Glomerular visceral epithelial cell (primary cell): ENCODE data around the gene LLGL2.

Source experiments
- DNase-seq: peaks from one replicate; pipeline ENCODE4 v3.0.0-alpha.2; 2016; ENCODE audit errors: extremely low spot score

LLGL2 gene

DNA sequence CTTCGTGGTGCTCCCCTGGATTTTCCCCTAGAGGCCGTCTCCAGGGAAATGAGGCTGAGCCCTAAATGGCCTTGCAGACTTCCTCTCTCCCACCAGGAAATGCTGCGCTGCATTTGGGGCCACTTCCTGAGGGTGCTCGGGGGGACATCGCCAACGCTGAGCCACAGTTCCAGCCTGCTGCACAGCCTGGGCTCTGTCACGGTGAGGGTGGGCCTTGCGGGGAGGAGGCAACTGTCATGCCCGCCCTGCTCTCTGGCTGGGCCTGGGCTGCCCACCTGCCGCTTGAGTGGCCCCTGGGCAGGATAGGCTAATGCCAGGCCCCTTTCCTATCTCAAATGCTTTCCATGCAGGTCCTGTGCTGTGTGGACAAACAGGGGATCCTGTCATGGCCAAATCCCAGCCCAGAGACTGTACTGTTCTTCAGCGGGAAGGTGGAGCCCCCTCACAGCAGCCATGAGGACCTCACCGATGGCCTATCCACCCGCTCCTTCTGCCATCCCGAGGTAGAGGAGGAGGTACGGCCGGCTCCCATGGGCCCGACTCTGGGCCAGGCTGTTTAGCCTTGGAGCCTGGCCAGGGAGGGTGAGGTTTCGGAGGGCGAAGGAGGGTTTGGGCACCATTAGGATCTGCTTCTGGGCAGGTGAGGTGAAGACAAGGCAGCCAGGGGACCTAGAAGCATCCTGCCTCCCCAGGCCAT, 34.4 kb upstream of the LLGL2 start:
- DNase-seq = no peak

DNA sequence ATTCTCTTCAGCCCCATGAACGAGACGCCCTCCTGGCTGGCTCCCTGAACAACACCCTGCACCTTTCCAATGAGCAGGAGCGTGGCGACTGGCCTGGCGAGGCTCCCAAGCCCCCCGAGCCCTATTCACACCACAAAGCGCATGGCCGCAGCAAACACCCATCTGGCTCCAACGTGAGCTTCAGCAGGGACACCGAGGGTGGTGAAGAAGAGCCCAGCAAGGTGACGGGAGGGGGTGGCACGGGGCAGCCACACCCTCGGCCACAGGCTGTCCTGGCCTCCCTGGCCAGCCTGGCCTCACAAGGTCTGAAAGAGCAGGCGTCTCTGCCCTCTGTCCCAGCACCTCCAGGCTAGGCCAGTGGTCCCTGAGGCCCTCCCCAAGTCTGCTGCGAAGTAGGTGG, 33.8 kb upstream of the LLGL2 start:
- DNase-seq = no peak

DNA sequence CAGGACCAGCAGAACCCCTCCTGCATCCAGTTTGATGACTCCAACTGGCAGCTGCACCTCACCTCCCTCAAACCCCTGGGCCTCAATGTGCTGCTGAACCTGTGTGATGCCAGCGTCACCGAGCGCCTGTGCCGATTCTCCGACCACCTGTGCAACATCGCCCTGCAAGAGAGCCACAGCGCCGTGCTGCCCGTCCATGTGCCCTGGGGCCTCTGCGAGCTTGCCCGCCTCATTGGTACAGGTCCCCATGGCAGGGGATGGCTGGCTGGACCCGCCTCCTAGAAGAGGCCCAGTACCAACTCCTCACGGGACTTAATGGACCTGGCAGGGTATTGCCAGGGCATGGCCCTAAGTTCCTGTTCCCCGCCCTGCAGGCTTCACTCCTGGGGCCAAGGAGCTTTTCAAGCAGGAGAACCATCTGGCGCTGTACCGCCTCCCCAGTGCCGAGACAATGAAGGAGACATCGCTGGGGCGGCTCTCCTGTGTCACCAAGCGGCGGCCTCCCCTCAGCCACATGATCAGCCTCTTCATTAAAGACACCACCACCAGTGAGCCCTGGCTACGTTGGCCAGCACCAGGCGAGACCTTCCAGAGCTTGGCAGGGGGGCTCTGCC, 32.8 kb upstream of the LLGL2 start:
- no peak for DNase-seq

DNA sequence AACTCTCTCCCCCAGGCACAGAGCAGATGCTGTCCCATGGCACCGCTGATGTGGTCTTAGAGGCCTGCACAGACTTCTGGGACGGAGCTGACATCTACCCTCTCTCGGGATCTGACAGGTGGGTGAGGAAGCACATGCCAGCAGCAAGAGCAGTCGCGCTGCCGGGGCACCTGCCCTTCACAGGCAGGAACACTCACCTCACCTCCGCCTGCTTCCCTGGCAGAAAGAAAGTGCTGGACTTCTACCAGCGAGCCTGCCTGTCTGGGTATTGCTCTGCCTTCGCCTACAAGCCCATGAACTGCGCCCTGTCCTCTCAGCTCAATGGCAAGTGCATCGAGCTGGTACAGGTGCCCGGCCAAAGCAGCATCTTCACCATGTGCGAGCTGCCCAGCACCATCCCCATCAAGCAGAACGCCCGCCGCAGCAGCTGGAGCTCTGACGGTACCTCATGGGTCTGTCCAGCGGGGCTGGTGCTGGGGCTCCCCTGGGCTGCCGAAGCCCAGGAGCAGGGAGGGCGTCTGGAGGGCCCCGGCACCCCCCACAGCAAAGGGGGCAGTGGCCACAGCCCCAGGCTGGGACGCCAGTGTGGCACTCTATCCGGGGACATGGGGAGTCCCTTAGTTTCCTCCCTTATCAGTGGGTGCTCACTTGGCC, 31.9 kb upstream of the LLGL2 start:
- no peak for DNase-seq

DNA sequence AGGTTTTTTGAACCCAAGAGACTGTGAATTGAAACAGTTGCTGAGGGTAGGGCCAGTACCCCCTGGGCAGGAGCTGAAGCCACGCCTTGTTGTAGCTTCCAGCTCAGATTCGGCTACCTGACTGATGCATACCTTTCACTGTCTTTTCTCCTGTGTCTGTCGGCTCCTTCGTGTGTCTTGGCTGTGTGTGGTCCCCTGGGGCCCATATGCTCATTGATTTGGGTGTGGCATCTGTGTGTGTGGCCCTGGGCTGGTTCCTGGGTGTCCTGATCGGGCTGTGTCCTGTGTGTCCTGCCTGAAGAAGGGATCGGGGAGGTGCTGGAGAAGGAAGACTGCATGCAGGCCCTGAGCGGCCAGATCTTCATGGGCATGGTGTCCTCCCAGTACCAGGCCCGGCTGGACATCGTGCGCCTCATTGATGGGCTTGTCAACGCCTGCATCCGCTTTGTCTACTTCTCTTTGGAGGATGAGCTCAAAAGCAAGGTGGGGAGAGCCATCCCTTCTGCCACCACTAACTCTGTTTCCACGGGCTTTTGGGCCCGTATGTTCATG, 31.1 kb upstream of the LLGL2 start:
- DNase-seq = no peak

DNA sequence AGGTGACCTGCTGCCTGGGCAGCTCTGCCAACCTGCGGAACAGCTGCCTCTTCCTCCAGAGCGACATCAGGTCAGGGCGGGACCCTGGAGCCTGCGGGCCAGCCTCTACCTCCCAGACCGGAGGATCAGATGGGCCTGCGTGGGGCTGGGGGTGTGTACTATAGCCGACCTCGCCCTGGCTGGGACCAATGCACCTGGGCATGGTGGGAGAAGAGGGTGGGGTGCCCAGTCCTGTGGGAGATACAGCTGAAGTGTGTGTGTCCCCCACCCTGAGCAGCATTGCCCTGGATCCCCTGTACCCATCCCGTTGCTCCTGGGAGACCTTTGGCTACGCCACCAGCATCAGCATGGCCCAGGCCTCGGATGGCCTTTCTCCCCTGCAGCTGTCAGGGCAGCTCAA, 29.5 kb upstream of the LLGL2 start:
- no peak for DNase-seq

DNA sequence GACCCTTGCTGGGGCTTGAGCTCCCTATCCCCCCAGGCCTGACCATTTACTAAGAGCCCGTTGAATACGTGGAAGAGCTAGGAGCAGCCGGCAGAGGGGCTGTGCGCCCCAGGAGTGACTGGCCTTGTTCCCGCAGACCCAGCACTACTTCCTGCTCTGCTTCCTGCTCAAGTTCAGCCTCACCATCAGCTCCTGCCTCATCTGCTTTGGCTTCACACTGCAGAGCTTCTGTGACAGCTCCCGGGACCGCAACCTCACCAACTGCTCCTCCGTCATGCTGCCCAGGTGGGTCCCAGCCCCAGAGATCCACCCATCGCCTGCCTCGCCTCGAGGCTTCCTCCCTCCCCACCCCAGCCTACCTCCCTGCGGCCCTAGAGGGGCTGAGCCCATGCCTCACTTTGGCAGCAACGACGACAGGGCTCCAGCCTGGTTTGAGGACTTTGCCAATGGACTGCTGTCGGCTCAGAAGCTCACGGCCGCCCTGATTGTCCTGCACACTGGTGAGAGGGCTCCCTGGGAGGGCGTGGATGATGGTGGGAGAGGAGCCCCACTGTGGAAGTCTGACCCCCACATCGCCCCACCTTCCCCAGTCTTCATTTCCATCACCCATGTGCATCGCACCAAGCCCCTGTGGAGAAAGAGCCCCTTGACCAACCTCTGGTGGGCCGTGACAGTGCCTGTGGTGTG, 27.3 kb upstream of the LLGL2 start:
- no peak for DNase-seq

DNA sequence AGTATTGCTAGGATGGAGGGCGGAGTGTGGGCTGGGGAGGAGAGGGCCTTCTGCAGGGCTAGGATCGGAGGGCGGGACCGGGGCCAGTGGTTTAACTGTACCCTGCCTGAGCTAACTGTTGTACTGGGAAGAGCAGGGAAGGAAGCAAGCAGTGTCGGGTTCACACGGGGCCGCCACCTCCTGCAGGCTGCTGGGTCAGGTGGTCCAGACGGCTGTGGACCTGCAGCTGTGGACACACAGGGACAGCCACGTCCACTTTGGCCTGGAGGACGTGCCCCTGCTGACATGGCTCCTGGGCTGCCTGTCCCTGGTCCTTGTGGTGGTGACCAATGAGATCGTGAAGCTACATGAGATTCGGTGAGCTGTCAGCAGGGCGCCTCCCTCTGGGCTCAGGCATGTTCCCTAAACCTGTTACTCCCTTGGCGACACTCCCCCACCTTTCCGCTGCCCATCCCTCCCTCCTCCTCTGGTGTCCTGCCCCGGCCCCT, 26.7 kb upstream of the LLGL2 start:
- DNase-seq = no peak

DNA sequence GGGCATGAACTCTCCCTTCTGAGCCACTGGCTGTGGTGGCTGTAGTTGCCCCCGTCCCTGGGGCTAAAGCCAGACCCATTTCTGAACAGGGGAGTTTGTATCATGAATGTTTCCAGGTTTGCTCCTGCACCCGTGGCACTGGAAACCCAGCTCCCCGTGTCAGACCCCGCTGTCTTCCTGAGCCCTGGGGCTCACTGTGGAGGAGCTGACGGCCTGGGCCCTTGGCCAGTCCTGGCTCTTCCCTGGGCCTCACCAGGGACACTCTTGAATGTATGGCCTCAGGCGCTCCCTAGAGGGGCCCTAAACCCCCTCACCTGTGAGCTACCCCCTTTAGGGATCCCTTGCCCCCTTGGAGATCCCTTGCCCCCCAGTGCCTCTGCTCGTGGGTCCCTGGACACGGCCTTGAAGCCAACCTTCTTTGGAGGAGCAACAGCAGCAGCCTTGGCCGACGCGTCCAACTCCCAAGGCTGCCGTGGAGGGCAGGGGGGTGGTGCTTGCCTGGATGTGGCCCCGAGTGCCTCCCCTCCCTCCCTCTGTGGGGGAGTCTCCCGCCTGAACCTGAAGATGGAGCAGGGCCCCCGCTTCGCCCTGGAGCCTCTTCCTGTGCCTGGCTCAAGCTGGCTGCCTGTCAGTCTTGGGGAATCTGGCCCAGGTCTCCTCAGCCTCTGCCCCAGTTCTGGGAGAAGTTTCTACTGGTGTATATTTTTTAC, 26.0 kb upstream of the LLGL2 start:
- no peak for DNase-seq

DNA sequence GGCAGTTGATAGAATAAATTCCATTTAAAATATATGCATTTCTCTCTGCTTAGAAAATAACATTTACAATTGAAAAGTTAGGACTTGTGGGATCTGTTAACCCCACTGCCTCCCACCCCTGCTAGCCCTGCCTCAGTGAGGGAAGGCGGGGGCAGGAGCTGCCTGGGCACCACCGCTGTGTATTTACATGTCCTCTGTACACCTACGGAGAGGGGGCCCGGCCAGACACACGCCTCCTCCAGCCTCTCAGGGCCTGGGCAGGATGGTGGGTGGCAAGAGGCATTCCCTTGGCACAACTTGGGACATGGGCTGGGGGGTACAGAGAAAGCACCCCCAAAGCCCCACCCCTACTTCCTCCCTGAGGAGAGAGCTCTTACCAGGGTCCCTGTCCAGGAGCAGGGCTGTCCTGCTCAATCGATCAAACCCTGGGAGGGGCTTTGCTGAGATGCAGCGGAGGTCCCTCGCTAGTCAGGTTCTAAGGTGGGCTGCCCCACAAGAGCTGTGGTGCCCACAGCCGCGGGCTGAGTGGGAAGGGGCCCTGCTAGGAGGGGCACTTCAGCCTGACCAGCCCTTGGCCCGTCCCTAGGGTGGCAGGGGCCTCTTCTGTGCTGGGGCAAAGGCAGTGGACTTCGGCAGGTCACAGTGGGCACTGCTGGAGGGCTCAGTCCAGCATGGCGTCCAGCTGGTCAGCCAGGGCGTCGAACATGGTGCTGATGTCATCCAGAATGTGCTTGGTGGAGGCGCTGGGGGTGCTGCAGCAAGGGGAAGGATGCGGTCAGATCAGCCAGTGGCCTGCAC, 24.9 kb upstream of the LLGL2 start:
- DNase-seq = no peak

DNA sequence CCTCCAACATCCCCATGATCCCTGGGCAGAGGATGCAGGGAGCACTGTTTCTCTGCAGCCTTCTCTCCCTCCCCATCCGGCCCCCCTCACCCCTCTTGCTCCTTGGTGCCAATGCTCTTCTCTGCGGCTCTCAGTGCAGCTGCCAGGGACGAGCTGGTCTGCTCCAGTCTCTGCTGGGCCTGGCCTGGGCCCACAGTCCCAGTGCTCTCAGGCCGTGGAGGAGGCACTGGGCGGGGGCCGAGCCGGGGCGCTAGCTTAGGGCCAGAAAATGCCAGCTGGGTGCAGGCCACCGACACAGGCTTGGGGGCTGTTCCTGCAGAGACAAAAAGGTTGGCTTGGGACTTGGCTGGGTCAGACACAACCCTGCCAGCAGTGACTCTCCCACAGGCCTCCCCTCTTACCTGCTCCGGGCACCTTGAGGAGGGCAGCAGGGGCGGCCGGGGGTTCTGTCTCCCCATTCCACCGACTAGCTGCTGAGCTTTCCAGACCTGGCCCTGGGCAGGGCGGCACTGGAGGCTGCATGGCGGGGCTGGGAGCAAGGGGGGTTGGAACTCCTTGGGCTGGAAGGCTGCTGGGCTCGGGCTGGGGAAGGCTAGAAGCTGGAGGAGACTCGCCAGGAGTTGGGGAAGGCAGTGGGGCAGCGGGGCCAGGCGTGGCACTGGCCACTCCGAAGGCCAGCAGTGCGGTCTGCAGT, 24.0 kb upstream of the LLGL2 start:
- no peak for DNase-seq

DNA sequence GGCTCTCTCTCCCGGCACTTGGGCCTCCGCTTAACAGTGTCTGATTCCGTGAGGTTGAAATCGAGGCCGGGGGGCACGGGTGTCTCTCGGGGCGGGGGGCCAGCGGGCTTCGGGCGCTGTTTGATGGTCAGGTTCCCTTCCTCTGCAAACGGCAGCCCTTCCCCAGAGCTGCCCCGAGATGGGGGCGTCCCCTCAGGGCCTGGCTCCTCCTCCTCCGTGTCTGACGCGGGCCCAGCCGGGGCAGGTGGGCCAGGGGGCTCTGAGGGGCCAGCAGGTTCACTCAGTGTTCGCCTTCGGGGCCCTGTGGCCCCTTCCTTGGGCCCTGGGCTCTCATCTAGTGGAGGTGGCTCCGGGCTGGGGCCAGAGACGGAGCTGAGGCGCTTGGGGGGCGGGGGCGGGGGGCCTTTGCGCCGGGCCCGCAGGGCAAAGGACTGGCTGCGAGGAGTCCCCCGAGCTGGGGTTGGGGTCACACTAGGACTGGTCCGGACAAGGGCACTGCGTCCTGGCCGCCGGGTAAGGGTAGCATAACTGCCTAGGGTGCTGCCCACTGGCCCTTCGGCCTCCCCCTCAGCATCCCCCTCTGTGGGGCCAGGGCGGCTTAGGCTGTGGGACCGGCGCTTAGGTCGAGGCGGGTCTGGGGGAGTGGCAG, 23.3 kb upstream of the LLGL2 start:
- no peak for DNase-seq

DNA sequence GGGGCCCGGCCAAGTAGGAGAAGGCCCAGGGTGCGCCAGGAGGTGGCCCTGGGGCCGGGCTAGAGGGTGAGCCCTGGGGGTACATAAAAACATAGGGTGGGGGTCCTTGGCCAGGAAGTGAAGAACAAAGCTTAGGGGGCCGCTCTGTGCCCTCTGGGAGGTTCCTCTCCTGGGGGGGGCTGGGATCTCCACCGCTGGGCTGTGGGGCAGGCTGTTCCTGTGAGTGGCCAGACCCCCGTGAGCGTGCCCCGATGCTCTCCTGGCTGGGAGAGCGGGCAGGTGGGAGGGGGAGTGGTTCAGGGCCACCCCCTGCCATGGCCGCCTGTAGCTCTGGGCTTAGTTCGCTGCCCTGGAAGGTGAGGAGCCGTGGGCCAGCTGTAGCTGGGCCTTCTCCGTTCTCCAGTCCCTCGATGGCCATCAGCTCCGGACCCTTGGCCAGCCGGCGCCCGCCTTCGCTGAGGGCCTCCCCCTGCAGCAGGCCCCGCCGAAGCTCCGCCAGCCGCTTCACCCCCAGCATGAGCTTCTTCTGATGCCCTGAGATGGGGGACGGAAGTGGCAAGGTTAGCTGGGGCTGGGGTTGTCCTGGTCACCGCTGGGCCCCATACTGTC, 22.7 kb upstream of the LLGL2 start:
- DNase-seq = no peak

DNA sequence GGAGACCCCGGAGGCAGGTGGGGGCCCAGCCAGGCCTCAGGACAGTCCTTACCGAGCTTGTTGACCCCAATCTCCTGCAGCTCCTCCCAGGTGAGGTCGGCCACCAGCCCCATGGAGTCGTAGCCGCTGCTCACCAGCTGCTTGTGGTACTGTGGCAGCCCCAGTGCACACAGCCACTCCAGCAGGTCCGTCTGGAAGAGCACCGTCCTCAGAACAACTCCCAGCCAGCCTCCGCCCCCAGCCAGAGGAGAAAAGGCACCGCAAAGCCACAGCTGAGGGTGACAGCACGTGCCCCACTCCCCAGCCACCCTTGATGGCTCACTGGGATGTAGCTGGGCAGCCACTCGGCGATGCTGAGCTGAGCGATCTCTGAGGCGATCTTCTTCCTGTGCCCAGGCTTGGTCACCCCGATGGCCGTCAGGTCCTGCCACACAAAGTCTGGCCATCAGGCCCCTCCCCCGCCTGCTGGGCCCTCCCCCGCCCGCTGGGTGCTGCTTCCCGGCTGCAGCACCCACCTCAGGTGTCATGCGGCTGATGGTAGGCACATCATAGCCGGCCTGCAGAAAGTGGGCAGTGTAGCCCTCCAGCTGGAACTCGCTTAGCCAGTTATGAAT, 22.1 kb upstream of the LLGL2 start:
- no peak for DNase-seq

DNA sequence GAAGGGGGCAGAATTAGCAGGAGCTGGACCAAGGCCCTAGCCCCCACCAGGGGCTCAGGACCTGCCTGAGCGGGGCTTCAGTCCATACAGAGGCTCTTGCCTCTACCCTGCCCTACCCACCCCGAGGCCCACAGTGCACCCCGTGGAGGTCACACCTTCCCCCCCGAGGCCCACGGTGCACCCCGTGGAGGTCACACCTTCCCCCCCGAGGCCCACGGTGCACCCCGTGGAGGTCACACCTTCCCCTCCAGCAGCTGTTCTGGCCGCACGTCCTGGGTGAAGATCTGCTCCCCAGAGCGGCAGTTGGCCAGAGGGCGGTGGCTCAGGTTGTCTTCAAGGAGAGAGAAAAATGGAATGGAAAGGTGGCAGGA, 21.5 kb upstream of the LLGL2 start:
- DNase-seq = no peak

DNA sequence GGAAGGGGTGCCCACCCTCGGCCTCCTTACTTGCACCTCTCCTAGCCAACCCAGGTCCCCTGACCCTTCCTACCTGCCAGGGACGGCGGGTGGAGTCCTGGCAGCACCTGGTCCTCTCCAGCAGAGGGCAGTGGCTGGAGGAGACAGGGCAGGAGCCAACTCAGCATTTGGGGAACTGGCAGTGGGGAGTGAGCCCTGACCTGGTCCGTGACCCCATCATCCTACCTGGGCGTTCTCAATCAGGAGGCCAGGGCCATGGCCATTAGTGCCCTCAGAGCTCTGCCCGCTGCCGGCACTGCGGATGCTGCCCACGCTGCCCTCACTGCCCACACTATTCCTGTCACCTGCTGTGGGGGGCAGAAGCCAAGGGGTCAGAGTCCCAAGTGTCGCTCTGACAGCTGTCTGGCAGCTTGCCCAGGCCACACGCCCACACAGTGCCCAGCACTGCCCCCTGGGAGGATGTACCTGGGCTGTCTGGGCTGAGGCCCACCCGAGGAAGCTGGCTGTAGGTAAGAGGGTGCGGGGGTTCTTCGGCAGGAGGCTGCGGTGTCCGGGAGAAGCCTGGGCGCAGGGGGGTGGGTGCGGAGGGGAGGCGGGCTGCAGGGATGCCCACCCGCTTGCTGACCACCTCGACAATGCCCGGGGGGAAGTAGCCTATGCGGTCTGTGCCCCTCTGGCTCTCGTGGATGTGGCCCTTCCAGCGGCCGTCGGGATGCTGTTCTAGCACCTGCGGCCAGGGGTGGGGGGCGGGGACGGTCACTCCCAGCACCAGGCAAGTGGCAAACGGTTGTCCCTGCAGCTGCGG, 20.9 kb upstream of the LLGL2 start:
- peak; percentile 30 for DNase-seq

DNA sequence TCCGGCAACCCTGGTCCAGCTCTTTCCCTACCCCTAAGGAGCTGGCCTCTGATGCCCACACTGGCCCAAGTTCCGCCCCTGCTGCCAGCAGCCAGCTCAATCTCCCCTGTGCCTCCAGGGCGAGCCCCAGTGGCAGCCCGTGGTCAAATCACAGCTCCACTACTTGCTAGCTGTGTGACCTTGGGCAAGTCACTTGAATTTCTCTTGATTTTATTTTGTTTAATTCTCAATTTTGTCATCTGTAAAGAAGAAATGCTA, 20.4 kb upstream of the LLGL2 start:
- DNase-seq = no peak

DNA sequence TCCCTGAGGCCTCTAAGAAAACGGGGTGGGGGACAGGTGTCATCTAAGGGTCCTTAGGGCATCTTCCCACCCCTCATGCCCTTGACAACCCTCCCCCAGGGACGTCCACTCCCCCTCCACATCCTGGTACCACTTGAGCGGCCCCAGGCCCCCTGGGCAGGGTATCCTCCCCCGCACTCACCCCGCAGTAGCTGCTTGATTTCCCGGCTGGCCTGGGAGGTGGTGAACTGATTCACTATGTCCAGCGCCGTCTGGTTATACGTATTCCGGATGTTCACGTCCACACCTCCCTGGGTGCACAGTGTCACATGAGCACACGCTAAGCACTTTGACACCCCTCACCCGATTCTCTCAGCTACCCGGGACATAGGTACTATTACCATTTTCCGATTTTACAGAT, 19.9 kb upstream of the LLGL2 start:
- no peak for DNase-seq
